Suppressor macrophage treated with lipopolysaccharide for 4 hours (primary cell): ENCODE results near the gene RHEBL1.

Experiments
- DNase-seq: peaks from one replicate; pipeline ENCODE4 v3.0.0-alpha.2; 2020

Gene RHEBL1

DNA sequence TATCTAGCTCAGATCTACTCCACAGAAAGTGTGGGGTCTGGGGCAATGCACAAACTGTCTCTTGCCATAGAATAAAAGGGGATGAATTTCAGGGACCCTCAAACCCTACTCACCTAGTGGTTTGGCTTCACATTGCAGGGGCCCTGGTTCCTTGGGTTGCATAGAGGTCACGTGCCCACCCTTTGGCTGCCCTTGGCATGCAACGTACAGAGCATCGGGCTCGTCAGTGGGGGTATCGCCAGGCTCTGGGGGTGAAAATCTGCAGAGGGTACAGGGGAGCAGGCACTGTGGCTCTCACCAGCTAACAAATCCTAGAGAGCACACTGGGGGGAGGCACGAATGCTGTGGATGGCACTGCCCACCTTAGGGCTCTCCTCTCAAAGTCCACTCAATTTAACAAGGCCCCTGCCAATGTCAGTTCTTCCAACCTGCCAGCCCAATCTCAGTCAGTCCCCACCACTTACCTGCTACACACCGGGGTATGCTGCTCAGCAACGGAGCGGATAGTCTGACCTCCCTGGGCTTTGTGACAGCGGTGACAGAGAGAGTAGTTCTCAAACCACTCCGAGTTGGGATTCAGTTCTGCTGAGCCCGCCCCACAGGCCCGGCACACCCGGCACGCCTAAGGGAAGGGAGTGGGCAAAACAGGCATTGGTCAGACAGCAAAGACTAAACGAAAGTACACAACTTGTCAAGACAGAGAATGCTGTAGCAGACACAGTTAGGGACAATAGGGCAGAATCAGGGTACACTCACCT, 17.1 kb downstream of the RHEBL1 start:
- DNase-seq, result no peak

GRCh38 chr12:49051777-49052438, 17.9 kb downstream of the RHEBL1 start:
- DNase-seq, result no peak

GRCh38 chr12:49051373-49051764, 18.4 kb downstream of the RHEBL1 start:
- DNase-seq, result no peak

DNA sequence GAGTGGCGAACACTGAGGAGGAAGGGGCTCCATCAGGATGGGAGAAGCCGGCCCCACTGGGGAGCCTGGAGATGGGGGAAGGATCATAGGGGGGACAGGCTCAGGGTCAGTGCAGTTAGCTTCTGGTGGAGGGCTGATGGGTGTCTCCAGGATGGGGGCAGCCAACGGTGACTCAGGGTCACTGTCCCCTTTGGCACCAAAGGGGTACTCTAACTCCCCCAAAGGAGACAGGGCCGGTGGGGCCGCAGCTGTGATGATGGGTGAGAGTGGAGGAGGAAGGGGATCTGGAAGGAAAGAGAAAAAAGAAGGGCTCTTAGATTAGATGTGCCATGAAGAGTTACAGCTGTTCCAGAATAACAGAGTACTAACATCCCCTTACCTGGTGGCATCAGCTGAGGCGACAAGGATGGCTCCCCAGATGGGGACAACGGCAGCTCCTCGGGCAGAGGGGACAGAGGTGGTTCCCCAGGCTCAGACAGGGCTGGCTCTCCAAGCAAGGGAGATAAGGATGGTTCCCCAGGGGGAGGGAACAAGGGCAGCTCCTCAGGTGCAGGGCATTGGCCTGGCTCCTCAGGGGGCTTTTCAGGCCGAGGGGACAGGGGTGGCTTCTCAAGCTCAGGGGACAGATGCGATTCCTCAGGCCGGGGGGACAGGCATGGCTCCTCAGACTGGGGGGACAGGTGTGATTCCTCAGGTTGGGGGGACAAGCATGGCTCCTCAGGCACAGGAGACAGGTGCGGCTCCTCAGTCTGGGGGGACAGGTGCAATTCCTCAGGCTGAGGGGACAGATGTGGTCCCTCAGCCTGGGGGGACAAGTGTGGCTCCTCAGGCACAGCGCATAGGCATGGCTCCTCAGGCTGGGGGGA, 19.0 kb downstream of the RHEBL1 start:
- no peak for DNase-seq

- DNase-seq, result no peak
These were observed 20.1 kb downstream of the RHEBL1 start for GRCh38 chr12:49049566-49050224.

- no peak for DNase-seq
These were observed 20.8 kb downstream of the RHEBL1 start for GRCh38 chr12:49048953-49049352.

- DNase-seq, result no peak
These were observed 23.5 kb downstream of the RHEBL1 start for GRCh38 chr12:49046129-49046895.

DNA sequence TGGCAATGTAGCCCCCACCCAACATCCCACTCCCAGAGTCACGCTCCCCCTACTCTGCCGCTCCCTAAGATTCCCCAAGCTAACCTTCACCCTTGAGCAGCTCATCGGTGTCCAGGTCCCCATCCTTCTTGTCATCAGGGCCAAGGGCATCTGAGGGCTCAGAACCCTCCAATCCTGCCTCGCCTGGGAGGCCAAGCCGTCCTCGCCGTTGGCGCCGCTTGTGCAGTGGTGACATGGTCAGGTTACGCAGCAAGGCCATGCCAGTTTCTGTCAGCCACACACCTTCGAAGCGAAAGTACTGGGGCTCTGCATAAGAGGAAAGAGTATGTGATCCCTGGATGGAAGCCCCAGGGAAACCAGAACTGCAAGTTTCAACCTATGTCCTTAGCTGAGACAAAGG, 25.1 kb downstream of the RHEBL1 start:
- no peak for DNase-seq

- DNase-seq, result peak; percentile 76
These were observed 25.9 kb downstream of the RHEBL1 start for GRCh38 chr12:49043856-49044258.

- no peak for DNase-seq
These were observed 26.5 kb downstream of the RHEBL1 start for GRCh38 chr12:49043241-49043640.

DNA sequence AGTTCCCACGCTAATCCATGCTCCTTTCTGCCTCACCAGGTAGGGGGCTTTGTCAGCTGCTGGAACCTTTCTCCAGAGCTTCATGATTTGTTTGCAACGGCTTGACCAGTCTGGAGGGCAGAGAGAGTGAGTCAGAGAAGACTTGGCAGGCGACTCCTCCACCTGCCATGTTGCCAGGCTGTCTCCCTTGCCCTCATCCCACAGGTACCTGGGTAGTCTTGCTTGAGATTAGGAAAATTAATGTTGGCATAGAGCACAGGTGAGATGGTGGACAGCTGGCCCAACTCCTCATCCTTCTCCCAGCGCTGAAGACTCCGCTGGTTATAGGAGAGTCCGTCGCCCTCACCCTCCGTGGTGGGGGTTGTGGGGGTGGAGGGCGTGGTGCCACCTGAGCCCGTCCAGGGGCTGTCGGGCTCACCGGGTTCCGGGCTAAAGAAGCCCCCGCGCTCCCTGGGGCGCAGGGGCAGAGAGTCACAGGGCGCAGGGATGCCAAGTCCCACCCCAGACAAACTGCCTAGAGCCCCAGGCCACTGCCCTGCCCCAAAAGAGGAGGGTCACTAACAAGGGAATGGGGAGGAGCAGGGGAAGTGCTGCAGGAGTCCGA, 27.8 kb downstream of the RHEBL1 start:
- no peak for DNase-seq

DNA sequence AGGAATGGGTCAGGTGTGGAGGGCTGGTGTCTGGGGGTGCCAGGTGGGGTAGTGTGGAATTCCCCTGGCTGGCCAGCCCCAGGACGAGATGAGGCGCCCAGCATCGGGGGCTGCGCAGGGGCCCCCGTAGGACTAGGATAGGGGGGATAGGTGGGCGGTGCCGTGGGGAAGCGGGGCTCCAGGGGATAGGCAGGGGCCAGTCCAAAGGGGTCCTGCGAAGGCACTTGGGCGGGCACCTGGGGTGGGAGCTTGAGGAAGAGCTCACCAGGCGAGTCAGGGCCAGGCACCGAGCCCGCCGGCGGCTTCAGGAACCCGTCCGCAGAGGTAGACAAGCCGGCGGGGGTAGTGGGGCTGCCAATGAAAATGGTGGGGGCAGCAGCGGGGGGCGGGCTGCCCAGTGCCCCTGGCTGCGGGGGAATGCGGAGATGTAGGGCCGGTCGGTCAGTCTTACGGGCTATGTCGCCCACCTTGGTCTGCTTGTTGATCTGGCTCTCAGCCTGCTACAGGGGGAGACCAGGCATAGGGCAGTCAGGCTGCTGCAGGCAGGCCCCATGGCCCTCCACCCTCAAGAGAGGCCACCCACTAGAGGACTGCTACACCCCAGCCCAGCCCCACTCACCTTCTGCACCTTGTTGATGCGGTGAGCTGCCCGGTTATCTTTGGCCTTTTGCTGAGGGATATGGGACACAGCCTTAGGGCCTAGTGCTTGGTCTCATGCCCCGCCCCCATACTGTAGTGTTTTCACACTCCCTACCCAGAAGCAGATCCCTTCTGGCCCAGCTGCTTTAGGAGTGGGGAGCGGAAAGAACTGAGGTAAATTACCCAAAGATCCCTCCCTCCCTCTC, 28.5 kb downstream of the RHEBL1 start:
- DNase-seq, result no peak

DNA sequence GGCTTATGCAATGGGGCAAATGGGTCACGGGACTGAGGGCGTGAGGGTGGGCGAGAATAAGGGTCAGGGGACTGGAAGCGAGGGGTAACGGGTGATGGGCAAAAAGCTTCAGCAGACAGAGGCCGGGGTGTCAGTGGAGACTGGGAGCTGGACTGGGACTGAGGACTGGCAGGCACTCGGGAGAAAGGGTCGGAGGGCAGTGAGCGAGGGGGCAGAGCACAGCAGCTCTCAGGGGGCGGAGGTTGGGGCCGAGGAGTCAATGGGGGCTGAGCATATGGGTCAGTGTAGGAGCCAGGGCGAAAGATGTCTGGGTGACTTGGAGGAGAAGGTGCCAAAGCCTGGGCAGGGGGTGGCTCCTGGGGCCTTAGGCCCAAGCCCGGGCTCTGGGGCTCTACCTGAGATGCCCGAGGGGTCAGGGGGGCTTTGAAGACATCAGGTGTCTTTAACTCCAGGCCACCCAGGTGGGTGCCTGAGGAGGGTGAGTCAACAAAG, 29.4 kb downstream of the RHEBL1 start:
- no peak for DNase-seq

GRCh38 chr12:49039421-49040363, 30.1 kb downstream of the RHEBL1 start:
- DNase-seq, result no peak

GRCh38 chr12:49038291-49038955, 31.4 kb downstream of the RHEBL1 start:
- no peak for DNase-seq

- no peak for DNase-seq
These were observed 31.9 kb downstream of the RHEBL1 start for GRCh38 chr12:49037947-49038237.

- no peak for DNase-seq
These were observed 32.5 kb downstream of the RHEBL1 start for GRCh38 chr12:49037111-49037946.

- DNase-seq, result no peak
These were observed 33.8 kb downstream of the RHEBL1 start for GRCh38 chr12:49036029-49036428.
